HCT116 (cell line): Measurements from ENCODE around the gene DHRSX.

Experiments used
- ATF3 ChIP-seq: IDR thresholded peaks from 2 replicates; pipeline ENCODE4 v1.6.1; 2012
- CEBPB ChIP-seq: IDR thresholded peaks from 2 replicates; pipeline ENCODE4 v1.6.1; 2012; ENCODE audit warnings: low read depth
- CTCF ChIP-seq, 3 experiments: fragments of 200-600 bp in 1 of 3; sonication (generic) in 1 of 3; IDR thresholded peaks in 2 of 3; conservative IDR thresholded peaks in 1 of 3; 2 replicates each; pipeline ENCODE4 v1.5.1; 2012 to 2017; ENCODE audit warnings: low read depth in 2 of 3, low read length in 2 of 3, antibody characterized with exemption in 1 of 3, borderline replicate concordance in 1 of 3, control low read depth in 1 of 3, mild to moderate bottlenecking in 1 of 3, mixed read lengths in 1 of 3, mixed run types in 1 of 3, moderate library complexity in 1 of 3; ENCODE audit not compliant: insufficient read depth in 1 of 3
- EZH2 ChIP-seq: fragments of 200-600 bp; sonication (generic); IDR thresholded peaks from 2 replicates; pipeline ENCODE4 v1.6.1; 2017; ENCODE audit warnings: antibody characterized with exemption, mixed run types
- MAX ChIP-seq: IDR thresholded peaks from 2 replicates; pipeline ENCODE4 v1.6.1; 2012
- POLR2A ChIP-seq: IDR thresholded peaks from 2 replicates; pipeline ENCODE4 v1.7.0; 2011; ENCODE audit warnings: borderline replicate concordance; ENCODE audit not compliant: insufficient read depth, insufficient read length; ENCODE audit errors: extremely low read depth
- POLR2AphosphoS5 ChIP-seq: IDR thresholded peaks from 2 replicates; pipeline ENCODE4 v1.6.1; 2011; ENCODE audit warnings: mild to moderate bottlenecking, low read depth, low read length, moderate library complexity
- RAD21 ChIP-seq: IDR thresholded peaks from 2 replicates; pipeline ENCODE4 v1.6.1; 2012; ENCODE audit warnings: low read depth, mild to moderate bottlenecking
- SRF ChIP-seq: IDR thresholded peaks from 2 replicates; pipeline ENCODE4 v1.6.1; 2012; ENCODE audit warnings: low read depth
- YY1 ChIP-seq: IDR thresholded peaks from 2 replicates; pipeline ENCODE4 v1.6.1; 2011; ENCODE audit warnings: low read length, low read depth, moderate library complexity, mild to moderate bottlenecking; ENCODE audit not compliant: insufficient replicate concordance; ENCODE audit errors: extremely low read depth
- ZFX ChIP-seq: fragments of 450-650 bp; IDR thresholded peaks from 2 replicates; pipeline ENCODE4 v1.6.1; 2017

- TF ChIP-seq CTCF (IDR thresholded peaks at IDR 0.05 in 2 of 3, conservative IDR thresholded peaks at IDR 0.05 in 1 of 3; ENCODE audit: borderline replicate concordance in 1 of 3, insufficient read depth in 1 of 3, low read depth in 2 of 3, low read length in 2 of 3) (no peak), EZH2 (no peak), YY1 (no peak), SRF (no peak), POLR2A (no peak), ATF3 (no peak), ZFX (no peak), CEBPB (no peak), POLR2AphosphoS5 (no peak), RAD21 (no peak), MAX (no peak)
Measured at GRCh38 chrX:2390754-2391153, 110.0 kb downstream of the DHRSX start.
